GM19099 (cell line): ENCODE measurements around the gene TOX2.

Experiments used
- POLR2A ChIP-seq: IDR thresholded peaks from 3 replicates; pipeline ENCODE4 v1.6.1; 2011; ENCODE audit warnings: low read depth; ENCODE audit not compliant: insufficient read length; ENCODE audit errors: extremely low read depth

TOX2 gene

GRCh38 chr20:43972692-43973091, 58.0 kb downstream of the TOX2 start:
- no peak for TF ChIP-seq POLR2A

GRCh38 chr20:43973231-43973630, 58.6 kb downstream of the TOX2 start:
- no peak for TF ChIP-seq POLR2A

- TF ChIP-seq POLR2A = no peak
Observed at GRCh38 chr20:43973671-43974450, 59.2 kb downstream of the TOX2 start.

- TF ChIP-seq POLR2A = no peak
Observed at GRCh38 chr20:43974695-43975094, 60.0 kb downstream of the TOX2 start.

- no peak for TF ChIP-seq POLR2A
Observed at GRCh38 chr20:43975096-43975768, 60.6 kb downstream of the TOX2 start.

- TF ChIP-seq POLR2A = no peak
Observed at GRCh38 chr20:43976547-43976946, 61.9 kb downstream of the TOX2 start.

- no peak for TF ChIP-seq POLR2A
Observed at GRCh38 chr20:43977252-43977651, 62.6 kb downstream of the TOX2 start.

- no peak for TF ChIP-seq POLR2A
Observed at GRCh38 chr20:43977962-43978361, 63.3 kb downstream of the TOX2 start.

- no peak for TF ChIP-seq POLR2A
Observed at GRCh38 chr20:43979576-43980105, 65.0 kb downstream of the TOX2 start.

- TF ChIP-seq POLR2A = no peak
Observed at GRCh38 chr20:43981540-43981939, 66.9 kb downstream of the TOX2 start.

- no peak for TF ChIP-seq POLR2A
Observed at GRCh38 chr20:43982016-43982415, 67.4 kb downstream of the TOX2 start.

GRCh38 chr20:43982886-43983285, 68.2 kb downstream of the TOX2 start:
- TF ChIP-seq POLR2A = no peak

GRCh38 chr20:43983359-43983758, 68.7 kb downstream of the TOX2 start:
- no peak for TF ChIP-seq POLR2A

- no peak for TF ChIP-seq POLR2A
Observed at GRCh38 chr20:43983904-43984361, 69.3 kb downstream of the TOX2 start.

- no peak for TF ChIP-seq POLR2A
Observed at GRCh38 chr20:43984587-43984986, 69.9 kb downstream of the TOX2 start.

- TF ChIP-seq POLR2A = no peak
Observed at GRCh38 chr20:43985121-43985520, 70.5 kb downstream of the TOX2 start.
